TTC549 (cell line): ENCODE measurements around the gene TIPIN.
A peak's percentile ranks its signal among the peaks of the same experiment; 100 is the strongest.

ENCODE experiments used
- FAIRE-seq: peaks from 2 replicates; lab custom pipeline; 2012; peaks lifted over from hg19 to GRCh38; lab: Jason Lieb, UNC

Gene TIPIN

GRCh38 chr15:66296186-66296585 is 60.3 kb downstream of the TIPIN start:
- no peak for FAIRE-seq

- FAIRE-seq, result no peak
Measured at GRCh38 chr15:66294932-66295235, 61.6 kb downstream of the TIPIN start.

- FAIRE-seq, result no peak
Measured at GRCh38 chr15:66294157-66294931, 62.1 kb downstream of the TIPIN start.

GRCh38 chr15:66293419-66294156 is 62.9 kb downstream of the TIPIN start, which contains the start of gene DIS3L:
TSS of gene DIS3L (plus strand) at chr15:66293568. CDS start at chr15:66293597, 29 bp downstream.
- FAIRE-seq, result no peak

- no peak for FAIRE-seq
Measured at GRCh38 chr15:66292571-66293418, 63.7 kb downstream of the TIPIN start.

GRCh38 chr15:66291816-66292570 is 64.5 kb downstream of the TIPIN start:
- no peak for FAIRE-seq

GRCh38 chr15:66290518-66290917 is 66.0 kb downstream of the TIPIN start:
- FAIRE-seq, result no peak

- FAIRE-seq, result no peak
Measured at GRCh38 chr15:66290007-66290406, 66.5 kb downstream of the TIPIN start.

- FAIRE-seq, result no peak
Measured at GRCh38 chr15:66288551-66289185, 67.8 kb downstream of the TIPIN start.

GRCh38 chr15:66288093-66288492 is 68.4 kb downstream of the TIPIN start:
- FAIRE-seq, result no peak

GRCh38 chr15:66287461-66288057 is 68.9 kb downstream of the TIPIN start:
- peak; percentile 97 for FAIRE-seq
